H1 (cell line): Measurements from ENCODE around the gene SORBS1. TPM values are rescaled to one million over a fixed set of nuclear protein-coding genes. Genes with fewer than 3 reads are reported as not detected.

Experiments
- ATF2 ChIP-seq: IDR thresholded peaks from 2 replicates; pipeline ENCODE4 v1.6.1; 2012; ENCODE audit warnings: low read length, inconsistent platforms
- CHD7 ChIP-seq: fragments of 300-600 bp; sonication (generic); IDR thresholded peaks from 2 replicates; pipeline ENCODE4 v1.7.1; 2012; ENCODE audit warnings: low read length, moderate library complexity, mild to moderate bottlenecking, inconsistent platforms; ENCODE audit not compliant: insufficient replicate concordance
- CREB1 ChIP-seq: IDR thresholded peaks from 2 replicates; pipeline ENCODE4 v1.6.1; 2012; ENCODE audit warnings: inconsistent platforms
- E2F6 ChIP-seq: IDR thresholded peaks from 2 replicates; pipeline ENCODE4 v1.6.1; 2012; ENCODE audit warnings: inconsistent platforms
- EP300 ChIP-seq, 2 experiments: IDR thresholded peaks; 1 replicate in 1 of 2; 2 replicates in 1 of 2; pipeline ENCODE4 v1.6.1; 2011 to 2012; ENCODE audit warnings: low read depth in 2 of 2, low read length in 2 of 2, mild to moderate bottlenecking in 2 of 2, borderline replicate concordance in 1 of 2, inconsistent platforms in 1 of 2, moderate library complexity in 1 of 2
- JUN ChIP-seq: IDR thresholded peaks from 2 replicates; pipeline ENCODE4 v1.6.1; 2011; ENCODE audit warnings: low read depth, mild to moderate bottlenecking, improper control_type of control experiment, low read length
- RFX5 ChIP-seq: IDR thresholded peaks from 2 replicates; pipeline ENCODE4 v1.6.1; 2011; ENCODE audit warnings: low read depth, low read length, improper control_type of control experiment, borderline replicate concordance
- SAP30 ChIP-seq: fragments of 300-600 bp; sonication (generic); IDR thresholded peaks from 2 replicates; pipeline ENCODE4 v1.7.1; 2012; ENCODE audit warnings: low read length, moderate library complexity, mild to moderate bottlenecking, inconsistent platforms; ENCODE audit not compliant: insufficient read depth, insufficient replicate concordance
- TAF1 ChIP-seq: IDR thresholded peaks from 2 replicates; pipeline ENCODE4 v1.6.1; 2011; ENCODE audit warnings: mild to moderate bottlenecking, low read depth, low read length
- polyA plus RNA-seq, 7 experiments: library from polyadenylated mRNA; depleted of rRNA in 3 of 7; stranded (reverse) in 5 of 7; unstranded in 2 of 7; fragments of >200 nt in 5 of 7; fragments of 200-250 nt in 2 of 7; gene quantifications; 1 replicate in 5 of 7; 2 replicates in 1 of 7; 4 replicates in 1 of 7; pipeline versions ENCODE4 v1.2.1 to v1.2.3, GENCODE V29; 2011 to 2013; ENCODE audit warnings: missing spikeins in 2 of 7, mixed read lengths in 2 of 7
- total RNA-seq: library from RNA; stranded (reverse); fragmentation: NEBNext Ultra II Directional; extraction: Animal tissue kit (Norgen Biotek cat#: 25700); gene quantifications from 2 replicates; pipeline ENCODE4 v1.2.1, GENCODE V29; 2021

The SORBS1 gene
- total and polyA plus RNA-seq, 2 of the 8 experiments (the other 6 are each of a cell fraction or from before 2014, with no cell fraction given) = 16.0 to 35.0 TPM

GRCh38 chr10:95505641-95506040 is 55.5 kb downstream of the SORBS1 start (continued):
- TF ChIP-seq CHD7 (no peak), SAP30 (no peak), TAF1 (no peak), JUN (no peak), CREB1 (no peak), E2F6 (no peak), EP300 (IDR thresholded peaks at IDR 0.05; ENCODE audit: borderline replicate concordance in 1 of 2, low read depth in 2 of 2, low read length in 2 of 2) (no peak), ATF2 (no peak), RFX5 (no peak)
